NCI-H146 (cell line): ENCODE measurements around the gene GP1BB.
"Not testable (repeated sequence)": the region's sequence is repeated elsewhere in the genome, so short reads cannot be mapped to it uniquely, and the experiment has no call there.

Experiments used
- DNase-seq: peaks from one replicate; lab custom pipeline; 2025; lab: John Stamatoyannopoulos, UW

The GP1BB gene

GRCh38 chr22:19723232-19723982 is at the start of gene GP1BB:
Gene GP1BB, plus strand, starts transcription at chr22:19723539. Its CDS starts 31 bp downstream, at chr22:19723570.
- no peak for DNase-seq

DNA sequence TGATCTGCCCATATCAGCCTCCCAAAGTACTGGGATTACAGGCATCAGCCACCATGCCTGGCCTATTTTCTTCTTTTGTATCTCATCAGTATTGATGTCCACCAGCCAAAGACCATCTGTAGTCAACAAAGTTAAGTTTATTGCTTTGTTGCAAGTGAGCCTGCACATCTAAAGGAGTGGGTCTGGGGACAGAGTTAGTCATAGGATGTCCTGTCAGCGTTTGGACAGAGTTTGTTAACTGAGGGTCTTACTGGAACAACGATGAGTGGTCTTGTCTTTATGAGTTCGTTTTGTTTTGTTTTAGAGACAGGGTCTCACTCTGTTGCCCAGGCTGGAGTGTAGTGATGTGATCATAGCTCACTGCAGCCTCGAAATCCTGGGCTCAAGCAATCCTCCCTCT is 49.7 kb upstream of the GP1BB start:
- no peak for DNase-seq

DNA sequence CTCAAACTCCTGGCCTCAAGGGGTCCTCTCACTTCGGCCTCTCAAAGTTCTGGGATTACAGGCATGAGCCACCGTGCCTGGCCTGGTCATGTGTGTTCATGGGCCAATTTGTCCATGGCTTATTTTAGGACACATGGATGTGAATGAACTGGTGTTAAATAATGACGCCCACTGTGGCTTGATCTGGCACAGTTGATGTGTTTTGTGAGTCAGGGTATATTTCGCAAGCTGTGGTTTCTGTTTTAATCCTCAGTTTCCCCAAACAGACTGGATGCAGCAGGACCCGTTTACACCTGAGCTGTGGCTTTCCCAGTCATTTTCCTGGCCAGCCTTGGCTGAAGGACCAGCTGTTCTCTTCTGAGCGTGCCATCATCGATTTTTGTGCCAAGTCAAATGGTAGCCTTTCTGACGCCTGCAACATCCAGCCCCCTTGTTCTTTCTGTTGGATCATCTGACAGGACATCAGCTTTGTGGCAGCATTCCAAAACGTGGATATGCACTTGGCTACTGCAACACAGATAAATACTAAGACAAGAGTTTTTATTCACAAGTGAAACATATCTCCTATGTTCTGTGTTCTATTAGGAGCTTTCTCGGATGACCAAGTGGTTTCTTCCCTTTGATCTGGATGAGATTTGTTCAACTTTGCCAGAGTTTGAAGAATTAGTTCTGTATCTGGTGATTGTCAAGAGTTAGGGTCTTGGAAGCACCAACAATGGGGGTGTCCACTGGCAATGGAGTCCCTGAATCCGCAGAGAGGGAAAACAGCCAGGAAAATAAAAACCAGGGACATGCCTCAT is 49.0 kb upstream of the GP1BB start:
- DNase-seq, result peak; percentile 26

GRCh38 chr22:19674929-19675253 is 48.4 kb upstream of the GP1BB start:
- DNase-seq, result no peak

GRCh38 chr22:19675428-19675827 is 47.9 kb upstream of the GP1BB start:
- DNase-seq, result no peak

- DNase-seq, result not testable (repeated sequence)
These were observed 46.9 kb upstream of the GP1BB start for GRCh38 chr22:19676437-19676836.

DNA sequence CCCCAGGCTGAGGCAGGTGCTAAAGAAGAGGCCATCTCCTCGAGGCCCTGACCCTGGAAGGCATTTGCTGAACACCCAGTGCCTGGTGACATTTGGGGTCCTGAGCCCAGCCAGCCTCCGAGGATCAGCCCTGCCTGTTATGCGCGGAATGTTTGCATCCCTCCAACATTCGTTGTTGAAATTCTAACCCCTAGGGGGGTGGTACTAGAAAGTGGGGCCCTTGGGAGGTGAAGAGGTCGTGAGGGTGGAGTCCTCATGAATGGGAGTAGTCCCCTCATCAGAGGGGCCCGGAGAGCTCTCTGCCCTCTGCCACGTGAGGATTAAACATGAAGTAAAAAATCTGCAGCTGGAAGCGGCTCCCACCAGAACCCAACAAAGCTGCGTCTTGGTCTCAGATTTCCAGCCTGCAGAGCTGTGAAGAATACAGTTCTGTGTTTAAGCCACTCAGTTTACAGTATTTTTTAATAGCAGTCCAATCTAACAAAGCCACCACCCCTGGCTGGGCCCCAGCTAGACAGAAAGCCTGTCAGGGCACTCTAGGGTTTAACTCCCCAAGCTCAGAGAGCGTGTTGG is 44.3 kb upstream of the GP1BB start:
- no peak for DNase-seq

DNA sequence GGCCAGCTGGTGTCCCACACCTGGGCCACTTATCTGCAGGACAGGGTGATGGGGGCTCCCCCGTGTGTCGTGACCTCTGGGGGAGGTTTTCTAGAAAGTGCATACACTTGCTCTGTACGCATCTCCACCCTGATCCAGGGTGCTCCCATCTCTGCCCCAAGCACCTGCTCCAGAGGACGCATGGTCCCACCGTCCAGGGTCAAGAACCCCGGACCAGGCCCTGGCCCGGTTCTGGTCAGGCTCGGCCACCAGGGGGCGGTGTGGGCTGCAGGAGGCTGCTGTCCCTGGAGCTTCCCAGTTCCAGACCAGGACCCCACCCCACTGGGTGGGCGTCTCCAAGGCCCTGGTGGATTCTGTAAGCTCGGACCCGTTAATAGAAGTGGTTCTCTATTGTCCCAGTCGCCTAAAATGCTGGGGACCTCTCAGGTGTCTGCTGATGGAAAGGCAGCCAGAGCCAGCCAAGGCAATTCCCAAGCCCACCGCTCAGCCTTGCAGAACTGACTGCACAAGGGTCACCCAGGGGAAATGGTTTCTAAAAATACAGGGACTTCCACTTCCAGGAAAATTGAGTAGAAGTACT is 43.7 kb upstream of the GP1BB start:
- DNase-seq, result peak; percentile 7

GRCh38 chr22:19680287-19680881 is 43.0 kb upstream of the GP1BB start:
- no peak for DNase-seq

DNA sequence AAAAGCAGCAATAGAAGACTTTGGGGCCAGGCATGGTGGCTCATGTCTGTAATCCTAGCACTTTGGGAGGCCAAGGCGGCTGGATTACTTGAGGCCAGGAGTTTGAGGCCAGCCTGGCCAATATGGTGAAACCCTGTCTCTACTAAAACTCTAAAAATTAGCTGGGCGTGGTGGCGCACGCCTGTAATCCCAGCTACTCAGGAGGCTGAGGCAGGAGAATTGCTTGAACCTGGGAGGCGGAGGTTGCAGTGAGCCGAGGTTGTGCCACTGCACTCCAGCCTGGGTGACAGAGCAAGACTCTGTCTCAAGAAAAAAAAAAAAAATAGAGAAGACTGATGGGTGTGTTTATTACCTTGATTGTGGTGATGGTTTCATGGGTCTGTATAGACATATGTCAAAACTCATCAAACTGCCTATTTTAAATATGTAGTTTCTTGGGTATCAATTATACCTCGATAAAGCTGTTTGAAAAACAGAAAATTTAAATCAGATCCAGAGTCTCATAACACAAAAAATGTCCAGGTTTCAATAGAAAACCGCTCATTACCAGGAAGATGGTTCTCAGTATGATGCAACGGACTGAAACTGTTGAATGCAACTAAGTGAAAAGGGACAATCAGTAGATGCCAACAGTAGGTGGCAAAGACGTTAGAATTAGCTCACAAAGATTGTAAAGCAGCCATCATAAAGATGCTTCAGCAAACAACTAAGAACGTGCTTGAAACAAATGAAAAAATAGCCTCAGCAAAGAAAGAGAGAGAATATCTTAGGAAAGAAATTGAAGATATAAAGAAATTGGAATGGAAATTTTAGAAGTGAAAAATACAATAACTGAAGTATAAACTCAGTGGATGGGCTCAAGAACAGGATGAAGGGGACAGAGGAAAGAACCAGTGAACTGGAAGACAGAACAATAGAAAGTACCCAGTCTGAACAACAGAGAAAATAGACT is 42.2 kb upstream of the GP1BB start:
- no peak for DNase-seq

DNA sequence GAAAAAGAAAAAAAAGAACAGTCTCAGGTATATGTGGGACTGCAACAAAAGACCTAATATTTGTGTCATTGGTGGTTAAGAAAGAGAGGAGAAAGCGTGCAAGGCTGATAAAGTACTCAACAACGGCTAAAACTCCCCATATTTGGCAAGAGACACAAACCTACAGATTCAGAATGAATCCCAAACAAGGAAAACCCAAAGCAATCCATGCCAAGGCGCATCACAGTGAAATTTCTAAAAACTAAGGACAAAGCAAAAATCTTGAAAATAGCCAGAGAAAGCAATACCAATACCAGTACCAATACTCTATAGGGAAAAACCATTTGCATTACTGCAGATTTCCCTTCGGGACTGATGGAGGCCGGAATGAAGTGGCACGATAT is 41.5 kb upstream of the GP1BB start:
- no peak for DNase-seq

DNA sequence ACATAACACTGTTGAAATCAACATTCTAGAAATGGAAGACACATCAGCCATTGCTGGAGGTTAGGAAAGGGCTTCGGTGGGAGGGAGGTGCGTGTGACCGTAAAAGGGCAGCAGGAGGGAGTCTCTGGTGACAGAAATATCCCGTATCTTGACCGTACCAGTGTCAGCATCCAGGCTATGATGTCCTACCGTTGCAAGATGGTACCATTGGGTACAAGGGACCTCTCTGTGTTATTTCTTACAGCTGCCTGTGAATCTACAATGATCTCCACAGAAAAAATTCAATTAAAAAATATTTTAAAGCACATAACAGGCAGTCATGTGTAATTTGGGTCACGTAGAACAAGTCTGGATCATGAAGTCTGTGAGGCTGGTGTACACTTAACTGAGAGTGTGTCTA is 36.4 kb upstream of the GP1BB start:
- DNase-seq, result no peak

DNA sequence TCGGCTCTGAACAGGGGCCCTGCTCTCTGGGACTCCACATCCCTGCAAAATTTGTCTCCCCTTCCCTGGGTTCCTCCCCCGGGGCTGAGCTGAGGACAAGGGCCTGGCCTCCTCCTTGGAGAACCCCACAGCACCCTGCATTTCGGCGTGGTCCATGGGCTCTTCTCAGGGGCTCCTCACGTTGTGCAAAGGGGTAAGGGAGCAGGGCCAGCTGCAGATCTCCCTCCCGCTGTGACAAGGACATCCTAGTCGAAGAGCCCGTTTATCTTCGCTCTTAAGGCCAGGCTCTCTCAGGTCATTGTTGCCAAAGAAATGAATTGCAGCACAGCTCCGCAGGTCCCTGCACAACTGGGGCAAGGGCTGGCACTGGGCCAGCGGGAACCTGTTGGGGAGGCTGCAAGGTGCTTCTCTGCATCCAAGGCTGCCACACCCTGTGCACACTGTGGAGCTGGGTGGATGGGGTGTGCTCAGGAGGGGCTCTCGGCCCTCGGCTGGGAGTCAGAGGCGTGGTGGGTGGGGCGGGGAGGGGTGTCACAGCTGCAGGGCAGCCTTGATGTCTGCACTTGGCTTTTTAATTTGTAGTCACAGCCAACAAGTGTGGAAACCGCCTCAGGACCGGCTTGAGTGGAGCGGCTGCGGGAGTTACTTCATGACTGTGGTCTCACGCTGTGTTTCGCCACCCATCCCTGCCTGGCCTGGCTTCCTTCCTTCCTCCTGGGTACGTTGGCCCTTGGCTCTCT is 35.6 kb upstream of the GP1BB start:
- DNase-seq, result peak; percentile 13

- DNase-seq, result no peak
These were observed 34.7 kb upstream of the GP1BB start for GRCh38 chr22:19688301-19689290.

DNA sequence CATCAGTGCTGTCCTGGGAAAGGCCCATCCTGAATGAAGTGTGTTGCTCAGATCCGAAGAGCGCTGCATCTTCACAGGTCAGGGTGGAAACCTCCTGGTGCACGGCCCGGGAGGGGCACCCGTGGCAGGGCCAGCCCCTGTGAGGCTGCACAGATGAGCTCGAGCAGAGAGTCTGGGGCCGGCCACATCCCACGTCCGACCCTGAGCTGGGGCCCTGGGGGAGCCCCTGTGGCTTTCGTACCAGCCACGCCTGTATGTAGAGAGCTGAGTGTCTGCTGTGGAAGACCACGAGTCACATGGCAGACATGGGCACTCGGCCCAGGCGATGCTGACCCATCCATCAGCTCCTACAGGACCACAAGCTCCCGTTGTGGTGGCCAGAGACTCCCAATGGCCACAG is 33.9 kb upstream of the GP1BB start:
- DNase-seq, result no peak

DNA sequence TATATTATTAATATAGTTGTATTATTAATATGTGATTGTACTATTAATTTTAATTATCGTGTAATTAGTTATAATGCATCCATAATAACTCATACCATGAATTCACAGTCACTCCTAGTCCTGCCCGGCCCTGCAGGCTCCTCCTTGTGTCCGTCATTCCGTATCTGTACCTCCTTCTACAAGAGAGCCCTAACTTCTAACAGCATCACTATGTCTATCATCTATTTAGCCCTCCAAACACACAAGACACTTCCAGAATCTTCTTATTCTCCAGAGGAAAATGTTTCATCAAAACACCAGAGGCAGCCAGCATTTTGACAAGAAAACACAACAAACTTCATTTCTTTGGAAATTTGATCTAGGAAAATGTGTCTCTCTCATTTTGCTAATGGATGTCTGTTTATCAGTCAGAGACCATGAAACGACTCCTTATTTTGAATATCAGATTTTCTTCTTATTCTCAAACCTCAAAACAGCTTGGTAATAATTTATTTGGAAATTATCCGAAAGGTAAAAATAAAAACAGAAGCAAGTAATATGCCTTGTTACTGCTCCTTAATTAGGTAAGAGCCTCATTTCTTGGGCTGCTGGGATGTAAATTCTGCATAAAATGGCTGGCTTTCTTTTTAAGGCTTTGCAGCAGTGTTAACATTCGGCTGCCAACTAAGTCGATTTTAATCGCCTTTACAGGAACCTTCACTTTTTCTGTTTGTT is 32.2 kb upstream of the GP1BB start:
- DNase-seq, result no peak

GRCh38 chr22:19691721-19692341 is 31.5 kb upstream of the GP1BB start:
- DNase-seq, result no peak

DNA sequence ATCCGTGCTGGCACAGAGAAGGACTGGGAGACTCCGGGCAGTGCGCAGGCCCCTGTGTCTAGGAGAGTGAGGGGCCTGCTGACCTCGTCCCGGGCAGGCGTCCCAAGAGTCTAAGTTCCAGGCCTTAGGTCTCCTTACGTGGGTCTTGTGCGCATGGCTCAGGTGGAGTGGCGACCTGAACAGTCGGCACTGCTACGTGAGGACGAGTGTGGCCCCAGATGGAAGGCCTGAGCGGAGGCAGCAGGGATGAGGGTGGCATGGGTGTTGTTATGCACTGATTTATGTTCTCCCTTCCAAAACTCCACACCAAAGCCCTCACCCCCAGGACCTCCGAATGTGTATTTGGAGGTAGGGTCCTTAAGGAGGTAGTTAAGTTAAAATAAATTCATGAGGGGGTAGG is 29.8 kb upstream of the GP1BB start:
- no peak for DNase-seq
